ENCODE results near the gene AGPAT4. TPM values are rescaled to one million over a fixed set of nuclear protein-coding genes. Genes with fewer than 3 reads are reported as not detected.

Gene AGPAT4
- total and polyA plus RNA-seq, 2 of the 13 experiments (the other 11 are each of a cell fraction or from before 2014, with no cell fraction given): 0.07 to 0.13 TPM

GRCh38 chr6:161273274-161273751 is 548 bp downstream of the AGPAT4 start:
- no peaks in the 10 kb centered on the region for H3K9me3 ChIP-seq (ENCODE audit: low read length)
- H3K27me3 ChIP-seq (ENCODE audit: control insufficient read depth in 1 of 2, insufficient read depth in 2 of 2, low read length in 2 of 2): peaks cover 0 to 12% of the 10 kb centered on the region in 2 experiments; a peak in 2 of 5 replicates
- ATAC-seq (no peak), DNase-seq (ENCODE audit: low spot score) (no peak), FAIRE-seq (no peak)
- CTCF ChIA-PET (ENCODE audit: low intra/inter-chr PET ratio, low total read pairs): no interaction called here
- POLR2A ChIA-PET: no interaction called here
- H4K20me1 ChIP-seq (ENCODE audit: insufficient read depth, low read length): no peaks in the 10 kb centered on the region
- TF ChIP-seq SKI (IDR thresholded peaks at IDR 0.05; ENCODE audit: partially characterized antibody) (no peak), CEBPZ (IDR thresholded peaks at IDR 0.05; ENCODE audit: low read length) (no peak), SOX13 (IDR thresholded peaks at IDR 0.05) (no peak), SOX13 (CRISPR knock-in tag; conservative IDR thresholded peaks at IDR 0.05 in 1 of 2, IDR thresholded peaks at IDR 0.05 in 1 of 2) (no peak), JUND (CRISPR knock-in tag; IDR thresholded peaks at IDR 0.05) (no peak), ZNF549 (CRISPR knock-in tag; IDR thresholded peaks at IDR 0.05) (no peak), ZSCAN20 (CRISPR knock-in tag; IDR thresholded peaks at IDR 0.05; ENCODE audit: borderline replicate concordance) (no peak)
- TF ChIP-seq, protein P1, sequence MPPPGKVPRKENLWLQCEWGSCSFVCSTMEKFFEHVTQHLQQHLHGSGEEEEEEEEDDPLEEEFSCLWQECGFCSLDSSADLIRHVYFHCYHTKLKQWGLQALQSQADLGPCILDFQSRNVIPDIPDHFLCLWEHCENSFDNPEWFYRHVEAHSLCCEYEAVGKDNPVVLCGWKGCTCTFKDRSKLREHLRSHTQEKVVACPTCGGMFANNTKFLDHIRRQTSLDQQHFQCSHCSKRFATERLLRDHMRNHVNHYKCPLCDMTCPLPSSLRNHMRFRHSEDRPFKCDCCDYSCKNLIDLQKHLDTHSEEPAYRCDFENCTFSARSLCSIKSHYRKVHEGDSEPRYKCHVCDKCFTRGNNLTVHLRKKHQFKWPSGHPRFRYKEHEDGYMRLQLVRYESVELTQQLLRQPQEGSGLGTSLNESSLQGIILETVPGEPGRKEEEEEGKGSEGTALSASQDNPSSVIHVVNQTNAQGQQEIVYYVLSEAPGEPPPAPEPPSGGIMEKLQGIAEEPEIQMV (CRISPR knock-in tag; IDR thresholded peaks at IDR 0.05; ENCODE audit: low read depth): no peak
- H3K4me1 ChIP-seq (ENCODE audit: insufficient read depth, low read length): no peaks in the 10 kb centered on the region
- intact Hi-C loops (cut with micrococcal nuclease; ENCODE audit: unreplicated experiment) (no loop called here), in situ Hi-C loops (cut with HindIII; ENCODE audit: extremely low pct_ligation_motif_present, low pct_unique_long_range_greater_than_20kb) (no loop called here)
- H3K79me2 ChIP-seq (ENCODE audit: insufficient read depth, low read length): no peaks in the 10 kb centered on the region
- H3K4me2 ChIP-seq (ENCODE audit: low read depth, low read length): no peak overlapping the region
- H2AFZ ChIP-seq (ENCODE audit: low read length): no peak overlapping the region
- no peak overlapping the region for H3K27ac ChIP-seq (ENCODE audit: extremely low read length, insufficient read depth, low read length)
- no peaks in the 10 kb centered on the region for H3K36me3 ChIP-seq (replicated peaks in 1 of 2; ENCODE audit: control insufficient read depth in 1 of 2, insufficient read depth in 2 of 2, low read length in 2 of 2)
- BruUV-seq (replicated peaks): no TSS peak
- 12% methylated on average over 11 of the region's 11 CpGs for WGBS (ENCODE audit: low lambda C conversion rate)
- H3K9ac ChIP-seq (ENCODE audit: insufficient read depth, low read depth, low read length): no peak overlapping the region
- no peak overlapping the region for H3K4me3 ChIP-seq (replicated peaks in 1 of 3; ENCODE audit: insufficient read depth in 1 of 3, low read depth in 2 of 3, low read length in 3 of 3)

Measured in HepG2 (cell line).